GM12891 (cell line): ENCODE data around the gene CD84.

ENCODE experiments used
- POLR2A ChIP-seq: IDR thresholded peaks from 2 replicates; pipeline ENCODE4 v1.6.1; 2011; ENCODE audit warnings: low read depth, low read length, control low read depth
- POLR2AphosphoS5 ChIP-seq: IDR thresholded peaks from 2 replicates; pipeline ENCODE4 v1.6.1; 2011; ENCODE audit warnings: low read depth, low read length, control low read depth
- SPI1 ChIP-seq: IDR thresholded peaks from 2 replicates; pipeline ENCODE4 v1.6.1; 2011; ENCODE audit warnings: low read depth, low read length, control low read depth
- TAF1 ChIP-seq: IDR thresholded peaks from 2 replicates; pipeline ENCODE4 v1.6.1; 2011; ENCODE audit warnings: low read depth, low read length, control low read depth

GRCh38 chr1:160558660-160559380, 20.5 kb downstream of the CD84 start:
- TF ChIP-seq POLR2AphosphoS5, result no peak
- TF ChIP-seq POLR2A, result no peak
- no peak for TF ChIP-seq TAF1
- TF ChIP-seq SPI1, result no peak
